Neuronal stem cell (in vitro differentiated cells): ENCODE data around the gene CHST11.
A peak's percentile ranks its signal among the peaks of the same experiment; 100 is the strongest.

Source experiments
- DNase-seq: peaks from one replicate; pipeline ENCODE4 v3.0.0-alpha.2; 2013; ENCODE audit warnings: low spot score
- H2AFZ ChIP-seq: one replicate; pipeline ENCODE4 v1.6.1; 2013; ENCODE audit warnings: mild to moderate bottlenecking, low read length, inconsistent platforms
- H2AK5ac ChIP-seq: 2 replicates; pipeline ENCODE4 v1.6.1; 2013; ENCODE audit warnings: low read depth, mild to moderate bottlenecking, inconsistent platforms, low read length, moderate library complexity, mixed read lengths
- H2BK120ac ChIP-seq: 2 replicates; pipeline ENCODE4 v1.6.1; 2013; ENCODE audit warnings: low read depth, mild to moderate bottlenecking, inconsistent platforms, low read length, moderate library complexity, mixed read lengths
- H2BK12ac ChIP-seq: one replicate; pipeline ENCODE4 v1.6.1; 2013; ENCODE audit warnings: low read length, inconsistent platforms
- H2BK15ac ChIP-seq: 2 replicates; pipeline ENCODE4 v1.6.1; 2013; ENCODE audit warnings: mild to moderate bottlenecking, low read length, inconsistent platforms, mixed read lengths
- H2BK5ac ChIP-seq: one replicate; pipeline ENCODE4 v1.6.1; 2013; ENCODE audit warnings: inconsistent platforms, mild to moderate bottlenecking, low read length, moderate library complexity
- H3K14ac ChIP-seq: one replicate; pipeline ENCODE4 v1.6.1; 2013; ENCODE audit warnings: low read length, inconsistent platforms
- H3K18ac ChIP-seq: 2 replicates; pipeline ENCODE4 v1.6.1; 2013; ENCODE audit warnings: low read length, inconsistent platforms
- H3K23ac ChIP-seq: 2 replicates; pipeline ENCODE4 v1.6.1; 2013; ENCODE audit warnings: low read depth, mild to moderate bottlenecking, mixed read lengths, low read length, inconsistent platforms; ENCODE audit not compliant: poor library complexity
- H3K27ac ChIP-seq: replicated peaks from 3 replicates; pipeline ENCODE4 v1.5.1; 2013; ENCODE audit warnings: low read length, inconsistent platforms
- H3K27me3 ChIP-seq, 3 experiments: 2 replicates each; pipeline ENCODE4 v1.6.1; 2013; ENCODE audit warnings: low read length in 3 of 3, mild to moderate bottlenecking in 2 of 3, inconsistent platforms in 1 of 3, low read depth in 1 of 3, mixed read lengths in 1 of 3, moderate library complexity in 1 of 3; ENCODE audit not compliant: control insufficient read depth in 3 of 3, insufficient read depth in 3 of 3
- H3K36me3 ChIP-seq, 2 donors: replicated peaks in 1 of 2; 2 replicates each; pipeline ENCODE4 v1.6.1; 2013; ENCODE audit warnings: low read length in 2 of 2; ENCODE audit not compliant: control insufficient read depth in 2 of 2, insufficient read depth in 2 of 2
- H3K4ac ChIP-seq: 2 replicates; pipeline ENCODE4 v1.6.1; 2013; ENCODE audit warnings: inconsistent platforms, mild to moderate bottlenecking, low read length, moderate library complexity
- H3K4me1 ChIP-seq, 2 donors: 1 replicate in 1 of 2; 2 replicates in 1 of 2; pipeline ENCODE4 v1.6.1; 2013; ENCODE audit warnings: low read length in 2 of 2, low read depth in 1 of 2; ENCODE audit not compliant: control insufficient read depth in 2 of 2, insufficient read depth in 1 of 2
- H3K4me2 ChIP-seq: one replicate; pipeline ENCODE4 v1.6.1; 2013; ENCODE audit warnings: mild to moderate bottlenecking, low read length, inconsistent platforms; ENCODE audit not compliant: insufficient read depth, poor library complexity, severe bottlenecking
- H3K4me3 ChIP-seq, 2 donors: 2 replicates each; pipeline ENCODE4 v1.5.1; 2013; ENCODE audit warnings: low read length in 2 of 2, mild to moderate bottlenecking in 2 of 2, inconsistent platforms in 1 of 2, moderate library complexity in 1 of 2
- H3K79me1 ChIP-seq: one replicate; pipeline ENCODE4 v1.6.1; 2013; ENCODE audit warnings: low read depth, mild to moderate bottlenecking, inconsistent platforms, low read length, moderate library complexity
- H3K9ac ChIP-seq: one replicate; pipeline ENCODE4 v1.6.1; 2013; ENCODE audit warnings: mild to moderate bottlenecking, low read depth, low read length, inconsistent platforms; ENCODE audit not compliant: poor library complexity
- H3K9me3 ChIP-seq, 2 donors: replicated peaks in 1 of 2; 2 replicates each; pipeline versions ENCODE3 to v1.6.1; 2013; ENCODE audit warnings: low read length in 2 of 2, mild to moderate bottlenecking in 2 of 2, inconsistent platforms in 1 of 2, low read depth in 1 of 2, mixed read lengths in 1 of 2, moderate library complexity in 1 of 2; ENCODE audit not compliant: control insufficient read depth in 2 of 2, insufficient read depth in 1 of 2
- H4K8ac ChIP-seq: one replicate; pipeline ENCODE4 v1.6.1; 2013; ENCODE audit warnings: low read depth, mild to moderate bottlenecking, inconsistent platforms, low read length, moderate library complexity
- H4K91ac ChIP-seq: one replicate; pipeline ENCODE4 v1.6.1; 2013; ENCODE audit warnings: low read length, low read depth, mild to moderate bottlenecking, inconsistent platforms; ENCODE audit not compliant: poor library complexity
- WGBS, 2 donors: extraction: QIAGEN DNeasy Blood & Tissue Kit; methylation state at CpG; one replicate each; pipeline ENCODE4 v1.1.7; 2013; ENCODE audit warnings: missing lambda C conversion rate in 2 of 2, mixed read lengths in 1 of 2; ENCODE audit not compliant: insufficient read length in 2 of 2, insufficient replicate concordance in 1 of 2; ENCODE audit errors: extremely low coverage in 2 of 2; 5-methylcytosine and 5-hydroxymethylcytosine counted together

The CHST11 gene

GRCh38 chr12:104749545-104749944 is 292.8 kb downstream of the CHST11 start:
- H3K79me1 ChIP-seq: no peaks in the 10 kb centered on the region
- H3K18ac ChIP-seq: no peak overlapping the region
- H3K36me3 ChIP-seq: no peaks in the 10 kb centered on the region
- no peak overlapping the region for H2BK5ac ChIP-seq
- H3K4me1 ChIP-seq: peaks cover 4 to 11% of the 10 kb centered on the region in 2 donors
- H4K8ac ChIP-seq: no peak overlapping the region
- H2AK5ac ChIP-seq: no peak overlapping the region
- H2BK120ac ChIP-seq: no peak overlapping the region
- no peak overlapping the region for H3K4ac ChIP-seq
- no peak overlapping the region for H2AFZ ChIP-seq
- no peak overlapping the region for H3K14ac ChIP-seq
- no peak overlapping the region for H2BK12ac ChIP-seq
- H3K27ac ChIP-seq: no peak overlapping the region
- no peak overlapping the region for H3K23ac ChIP-seq
- no peaks in the 10 kb centered on the region for H3K27me3 ChIP-seq
- H3K9me3 ChIP-seq: no peaks in the 10 kb centered on the region
- H3K4me3 ChIP-seq: no peak overlapping the region
- H3K9ac ChIP-seq: no peak overlapping the region
- no peak overlapping the region for H2BK15ac ChIP-seq
- no CpG with 5 or more reads among the region's 4 CpGs for WGBS, 2 donors
- no peak overlapping the region for H4K91ac ChIP-seq
- H3K4me2 ChIP-seq: no peak overlapping the region
- DNase-seq: no peak

GRCh38 chr12:104750061-104750460 is 293.3 kb downstream of the CHST11 start:
- H3K27ac ChIP-seq: no peak overlapping the region
- H2AK5ac ChIP-seq: no peak overlapping the region
- H2BK12ac ChIP-seq: no peak overlapping the region
- no peak overlapping the region for H2BK5ac ChIP-seq
- H4K91ac ChIP-seq: no peak overlapping the region
- H2BK15ac ChIP-seq: no peak overlapping the region
- H3K18ac ChIP-seq: no peak overlapping the region
- no peaks in the 10 kb centered on the region for H3K9me3 ChIP-seq
- H2AFZ ChIP-seq: no peak overlapping the region
- no peaks in the 10 kb centered on the region for H3K36me3 ChIP-seq
- H3K4ac ChIP-seq: no peak overlapping the region
- H2BK120ac ChIP-seq: no peak overlapping the region
- no peaks in the 10 kb centered on the region for H3K79me1 ChIP-seq
- no peak overlapping the region for H3K23ac ChIP-seq
- no peak overlapping the region for H3K4me3 ChIP-seq
- no peak for DNase-seq
- no peaks in the 10 kb centered on the region for H3K27me3 ChIP-seq
- peaks cover 6 to 11% of the 10 kb centered on the region in 2 donors for H3K4me1 ChIP-seq
- no peak overlapping the region for H4K8ac ChIP-seq
- no peak overlapping the region for H3K9ac ChIP-seq
- WGBS, 2 donors: no CpG with 5 or more reads among the region's 5 CpGs
- no peak overlapping the region for H3K4me2 ChIP-seq
- H3K14ac ChIP-seq: no peak overlapping the region

GRCh38 chr12:104751120-104751519 is 294.4 kb downstream of the CHST11 start:
- H2BK12ac ChIP-seq: no peak overlapping the region
- WGBS, 2 donors: no CpG with 5 or more reads among the region's 1 CpG
- no peak overlapping the region for H3K27ac ChIP-seq
- H3K4ac ChIP-seq: no peak overlapping the region
- H3K36me3 ChIP-seq: no peaks in the 10 kb centered on the region
- no peaks in the 10 kb centered on the region for H3K27me3 ChIP-seq
- peaks cover 6 to 11% of the 10 kb centered on the region in 2 donors for H3K4me1 ChIP-seq
- no peak overlapping the region for H2AFZ ChIP-seq
- no peak overlapping the region for H3K14ac ChIP-seq
- H3K4me2 ChIP-seq: peak overlapping the region; percentile 12
- H3K4me3 ChIP-seq: no peak overlapping the region
- no peaks in the 10 kb centered on the region for H3K79me1 ChIP-seq
- no peak overlapping the region for H2AK5ac ChIP-seq
- H4K91ac ChIP-seq: no peak overlapping the region
- no peak overlapping the region for H3K9ac ChIP-seq
- no peak overlapping the region for H2BK5ac ChIP-seq
- H3K9me3 ChIP-seq: no peaks in the 10 kb centered on the region
- no peak overlapping the region for H2BK120ac ChIP-seq
- H3K23ac ChIP-seq: no peak overlapping the region
- H3K18ac ChIP-seq: no peak overlapping the region
- H4K8ac ChIP-seq: no peak overlapping the region
- DNase-seq: no peak
- H2BK15ac ChIP-seq: no peak overlapping the region

DNA sequence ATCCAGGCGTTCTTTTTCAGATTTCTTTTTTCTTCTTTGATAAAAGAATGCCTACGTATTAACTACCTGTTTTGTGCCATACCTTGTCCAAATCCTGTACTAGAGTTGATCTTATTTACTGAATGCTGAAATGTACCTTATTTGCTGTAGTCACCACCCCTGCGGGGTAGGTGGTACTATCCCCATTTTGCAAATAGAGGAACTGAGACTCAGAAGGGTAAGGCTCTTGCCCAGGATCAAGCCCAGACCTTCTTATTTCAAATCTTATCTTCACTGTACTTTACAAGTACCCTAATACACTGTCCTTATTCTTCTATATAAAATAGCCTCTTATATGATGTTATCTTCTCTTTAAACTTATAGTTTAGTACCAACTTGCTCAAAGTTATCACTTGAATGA is 294.8 kb downstream of the CHST11 start:
- Histone ChIP-seq H4K91ac (no peak overlapping the region), H2BK15ac (no peak overlapping the region), H3K14ac (no peak overlapping the region), H3K4me3 (no peak overlapping the region), H2BK12ac (no peak overlapping the region), H3K23ac (no peak overlapping the region), H3K4ac (no peak overlapping the region), H3K36me3 (no peaks in the 10 kb centered on the region), H3K4me1 (peaks cover 6 to 11% of the 10 kb centered on the region in 2 donors), H3K4me2 (no peak overlapping the region), H2BK5ac (no peak overlapping the region), H3K79me1 (no peaks in the 10 kb centered on the region), H2AK5ac (no peak overlapping the region), H4K8ac (no peak overlapping the region), H2BK120ac (no peak overlapping the region), H3K27ac (no peak overlapping the region), H3K18ac (no peak overlapping the region), H2AFZ (no peak overlapping the region), H3K9me3 (no peaks in the 10 kb centered on the region), H3K9ac (no peak overlapping the region), H3K27me3 (no peaks in the 10 kb centered on the region)
- WGBS, 2 donors: no CpG with 5 or more reads among the region's 3 CpGs
- no peak for DNase-seq
